WI38 (cell line): ENCODE data around the gene ABCA12.

Experiments used
- H3K4me3 ChIP-seq: 2 replicates; pipeline ENCODE4 v1.5.1; 2011; ENCODE audit warnings: low read depth, mild to moderate bottlenecking, control low read depth, low read length
- TF ChIP-seq, protein P1 (sequence below): IDR thresholded peaks from 2 replicates; pipeline ENCODE4 v1.5.1; 2012; ENCODE audit warnings: low read depth, mild to moderate bottlenecking, control low read depth, low read length

The ABCA12 gene

DNA sequence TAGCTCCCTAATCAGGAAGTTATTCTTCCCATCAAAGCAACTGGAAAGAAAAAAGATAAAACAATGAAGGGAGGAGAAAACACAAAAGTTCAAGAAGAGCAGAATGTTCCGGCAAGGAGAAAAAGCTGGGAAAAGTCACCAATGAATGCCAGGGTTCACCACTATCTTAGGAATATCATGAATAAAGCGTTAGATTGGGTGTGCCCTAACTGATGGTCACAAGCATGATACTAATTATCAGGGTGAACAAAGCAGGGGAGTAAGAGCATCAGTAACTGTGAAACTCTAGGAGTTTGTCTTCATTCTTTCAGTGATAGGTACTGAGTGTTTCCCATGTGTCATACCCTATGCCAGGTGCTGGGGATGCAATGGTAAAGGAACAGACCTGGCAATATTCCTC lies 115.5 kb downstream of the ABCA12 start:
- TF ChIP-seq, protein P1, sequence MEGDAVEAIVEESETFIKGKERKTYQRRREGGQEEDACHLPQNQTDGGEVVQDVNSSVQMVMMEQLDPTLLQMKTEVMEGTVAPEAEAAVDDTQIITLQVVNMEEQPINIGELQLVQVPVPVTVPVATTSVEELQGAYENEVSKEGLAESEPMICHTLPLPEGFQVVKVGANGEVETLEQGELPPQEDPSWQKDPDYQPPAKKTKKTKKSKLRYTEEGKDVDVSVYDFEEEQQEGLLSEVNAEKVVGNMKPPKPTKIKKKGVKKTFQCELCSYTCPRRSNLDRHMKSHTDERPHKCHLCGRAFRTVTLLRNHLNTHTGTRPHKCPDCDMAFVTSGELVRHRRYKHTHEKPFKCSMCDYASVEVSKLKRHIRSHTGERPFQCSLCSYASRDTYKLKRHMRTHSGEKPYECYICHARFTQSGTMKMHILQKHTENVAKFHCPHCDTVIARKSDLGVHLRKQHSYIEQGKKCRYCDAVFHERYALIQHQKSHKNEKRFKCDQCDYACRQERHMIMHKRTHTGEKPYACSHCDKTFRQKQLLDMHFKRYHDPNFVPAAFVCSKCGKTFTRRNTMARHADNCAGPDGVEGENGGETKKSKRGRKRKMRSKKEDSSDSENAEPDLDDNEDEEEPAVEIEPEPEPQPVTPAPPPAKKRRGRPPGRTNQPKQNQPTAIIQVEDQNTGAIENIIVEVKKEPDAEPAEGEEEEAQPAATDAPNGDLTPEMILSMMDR: no peak
- no peak overlapping the region for H3K4me3 ChIP-seq

DNA sequence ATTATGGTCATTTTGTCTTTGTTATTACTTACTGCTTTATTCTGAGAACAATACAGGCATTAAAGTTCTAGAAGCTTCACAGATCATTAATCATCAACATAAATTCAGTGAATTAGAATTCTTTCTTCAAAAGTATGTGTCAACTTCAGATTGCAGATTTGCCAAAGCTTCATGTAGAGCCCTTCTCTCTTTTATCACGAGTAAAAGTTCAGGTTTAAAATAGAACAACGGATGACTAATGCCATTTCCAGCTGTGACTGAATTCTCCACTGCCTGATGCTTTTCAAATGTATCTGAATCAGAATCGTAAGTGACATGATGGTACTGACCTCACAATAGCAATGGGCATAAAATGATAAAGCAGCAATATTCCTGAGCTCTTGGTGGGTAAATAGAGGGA lies 116.0 kb downstream of the ABCA12 start:
- no peak overlapping the region for H3K4me3 ChIP-seq
- TF ChIP-seq, protein P1: no peak

DNA sequence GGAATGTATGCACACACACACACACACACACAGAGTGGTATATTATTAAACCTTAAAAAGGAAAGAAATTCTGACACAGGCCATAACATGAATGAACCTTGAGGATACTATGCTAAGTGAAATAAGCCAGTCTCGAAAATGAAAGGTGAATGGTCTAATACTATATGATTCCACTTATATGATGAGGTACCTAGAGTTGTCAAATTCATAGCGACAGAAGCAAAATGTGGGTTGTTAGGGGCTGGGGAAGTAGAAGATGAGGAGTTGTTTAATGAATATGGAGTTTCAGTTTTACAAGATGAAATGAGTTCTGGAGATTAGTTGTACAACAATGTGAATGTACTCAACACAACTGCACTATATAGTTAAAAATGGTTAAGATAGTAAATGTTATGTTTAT lies 118.1 kb downstream of the ABCA12 start:
- TF ChIP-seq, protein P1: no peak
- no peak overlapping the region for H3K4me3 ChIP-seq

DNA sequence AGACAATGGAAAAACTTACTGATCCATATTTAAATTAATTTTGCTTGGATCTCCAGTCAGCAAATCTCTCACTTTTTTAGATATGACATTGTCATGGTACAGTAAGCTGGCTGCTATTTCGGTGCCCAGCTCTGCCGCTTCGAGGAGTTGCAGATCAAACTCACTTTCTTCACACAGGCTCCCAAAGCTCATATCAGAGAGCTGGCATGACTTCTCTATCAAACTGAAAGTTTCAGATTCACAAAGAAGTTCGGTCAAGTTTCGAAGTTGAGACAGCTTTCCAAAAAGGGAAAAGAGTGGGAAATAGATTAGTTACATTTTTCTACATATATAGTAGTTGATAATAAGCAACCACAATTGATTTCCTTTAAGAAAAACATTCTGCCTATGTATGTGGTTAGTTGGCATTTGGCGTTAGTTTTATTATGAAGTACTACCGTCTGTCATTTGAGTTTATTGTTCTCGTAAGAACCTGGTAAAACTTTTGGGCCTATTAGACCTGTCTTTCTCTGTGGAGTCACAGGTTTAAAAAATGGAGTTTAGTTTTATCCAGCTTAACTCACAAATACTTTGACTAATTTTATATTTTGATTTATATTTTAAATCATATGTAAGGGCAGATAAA lies 118.8 kb downstream of the ABCA12 start:
- TF ChIP-seq, protein P1: no peak
- H3K4me3 ChIP-seq: no peak overlapping the region

DNA sequence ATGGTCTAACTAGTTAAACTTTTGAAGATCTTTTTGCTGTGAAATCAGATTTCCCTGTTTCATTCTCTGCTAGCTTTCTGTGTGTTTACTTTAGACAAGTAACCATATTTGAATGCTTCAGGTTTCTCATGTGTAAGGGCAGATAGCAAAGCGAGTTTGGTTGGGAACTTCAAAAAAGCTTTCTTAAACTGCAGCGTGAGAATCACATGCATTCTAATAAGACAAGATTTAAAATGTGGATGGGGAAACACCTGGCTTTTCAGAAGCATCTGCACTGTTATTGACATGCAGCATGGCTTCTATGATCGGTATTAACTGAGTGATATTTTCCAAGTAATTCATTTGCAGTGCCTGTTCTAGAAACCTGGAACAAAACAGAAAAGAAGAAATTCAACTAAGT lies 119.3 kb downstream of the ABCA12 start:
- H3K4me3 ChIP-seq: no peak overlapping the region
- TF ChIP-seq, protein P1: no peak

DNA sequence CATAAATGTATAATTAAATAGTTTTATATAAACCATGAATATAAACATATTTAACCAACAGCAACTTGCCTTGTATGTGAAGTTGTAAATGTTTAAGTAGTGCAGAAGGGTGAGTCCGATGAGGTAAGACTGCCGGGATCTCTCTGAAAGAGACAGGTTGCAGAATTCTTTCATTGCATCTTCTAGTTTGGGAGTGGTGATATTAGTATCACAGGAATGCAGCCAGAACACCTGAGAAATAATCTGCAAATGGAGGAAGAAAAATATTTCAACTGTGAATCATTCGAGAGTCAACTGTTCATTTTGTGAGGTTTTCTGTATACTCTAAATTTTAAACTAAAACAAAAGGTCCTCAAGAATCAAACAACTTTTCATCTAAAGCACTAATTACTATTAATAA lies 123.0 kb downstream of the ABCA12 start:
- TF ChIP-seq, protein P1: no peak
- H3K4me3 ChIP-seq: no peak overlapping the region

DNA sequence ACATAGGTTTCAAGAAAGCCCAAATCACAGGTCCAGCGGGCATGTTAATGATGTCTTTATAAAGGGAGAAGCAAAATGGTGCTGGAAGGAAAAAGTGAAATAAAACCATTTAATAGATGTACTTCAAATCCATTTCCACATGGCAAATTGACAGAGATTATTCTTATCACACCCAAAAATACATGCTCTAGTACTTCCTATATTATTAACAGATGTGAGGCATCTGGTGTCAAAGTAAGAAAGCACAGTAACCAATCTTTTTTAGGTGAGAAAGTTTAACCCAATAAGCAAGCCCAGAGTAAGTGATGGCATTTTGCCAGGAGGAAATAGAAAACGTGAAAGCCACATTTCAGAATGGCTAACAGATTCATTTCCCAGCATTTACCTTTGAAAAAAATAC lies 128.0 kb downstream of the ABCA12 start:
- no peak overlapping the region for H3K4me3 ChIP-seq
- TF ChIP-seq, protein P1: no peak
